ENCODE measurements around the gene SREBF2. TPM values are rescaled to one million over a fixed set of nuclear protein-coding genes. Genes with fewer than 3 reads are reported as not detected.

Gene SREBF2
- total and polyA plus RNA-seq, 10 of the 15 experiments (the other 5 are each of a cell fraction or from before 2014, with no cell fraction given): 2.4 to 177 (median 78.8) TPM

DNA sequence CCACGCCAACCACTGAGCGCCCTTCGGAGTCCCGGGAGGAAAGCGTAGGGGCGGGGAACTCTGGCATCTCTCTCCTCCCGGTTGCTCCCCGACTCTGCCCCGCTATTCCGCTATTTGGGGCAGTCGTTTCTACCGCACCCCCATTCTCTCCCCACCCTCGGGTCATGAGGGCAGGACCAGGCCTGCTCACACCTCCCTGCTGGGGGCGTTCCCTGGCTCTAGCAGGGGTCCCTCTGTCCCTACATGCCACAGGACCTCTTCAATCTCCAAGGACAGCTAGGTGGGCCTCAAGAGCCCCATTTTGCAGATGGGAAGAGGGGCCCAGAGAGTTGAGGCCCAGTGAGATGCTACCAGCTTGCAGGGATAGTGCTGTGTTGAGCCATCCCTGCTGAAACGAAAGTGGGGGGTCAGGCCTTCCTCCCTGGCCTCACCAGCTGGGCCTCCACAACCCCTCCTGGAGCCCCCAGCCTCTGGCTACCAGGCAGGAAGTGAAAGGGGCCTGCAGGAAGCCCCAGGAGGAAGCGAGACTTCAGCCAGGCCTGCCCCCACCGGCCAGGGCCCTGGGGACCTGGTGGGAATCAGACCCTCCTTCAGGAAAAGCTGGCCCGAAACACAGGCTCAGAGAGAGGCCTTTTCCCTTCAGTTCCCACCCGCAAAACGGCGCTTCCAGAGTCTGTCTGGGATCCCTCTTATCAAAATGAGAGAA is 87.5 kb downstream of the SREBF2 start (continued):
- TF ChIP-seq, protein P1, sequence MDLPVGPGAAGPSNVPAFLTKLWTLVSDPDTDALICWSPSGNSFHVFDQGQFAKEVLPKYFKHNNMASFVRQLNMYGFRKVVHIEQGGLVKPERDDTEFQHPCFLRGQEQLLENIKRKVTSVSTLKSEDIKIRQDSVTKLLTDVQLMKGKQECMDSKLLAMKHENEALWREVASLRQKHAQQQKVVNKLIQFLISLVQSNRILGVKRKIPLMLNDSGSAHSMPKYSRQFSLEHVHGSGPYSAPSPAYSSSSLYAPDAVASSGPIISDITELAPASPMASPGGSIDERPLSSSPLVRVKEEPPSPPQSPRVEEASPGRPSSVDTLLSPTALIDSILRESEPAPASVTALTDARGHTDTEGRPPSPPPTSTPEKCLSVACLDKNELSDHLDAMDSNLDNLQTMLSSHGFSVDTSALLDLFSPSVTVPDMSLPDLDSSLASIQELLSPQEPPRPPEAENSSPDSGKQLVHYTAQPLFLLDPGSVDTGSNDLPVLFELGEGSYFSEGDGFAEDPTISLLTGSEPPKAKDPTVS (IDR thresholded peaks at IDR 0.05; ENCODE audit: low read depth, low read length): no peak
- TF ChIP-seq SREBF2 (IDR thresholded peaks at IDR 0.05; ENCODE audit: low read length) (no peak), FOXM1 (IDR thresholded peaks at IDR 0.05; ENCODE audit: low read depth, low read length) (no peak), POU2F2 (IDR thresholded peaks at IDR 0.05; ENCODE audit: borderline replicate concordance, low read depth, low read length) (peak; percentile 7; the same call in 1 of the 3 replicates), RELA (IDR thresholded peaks at IDR 0.05; ENCODE audit: borderline replicate concordance, partially characterized antibody) (peak; percentile 50), POLR2A (IDR thresholded peaks at IDR 0.05; ENCODE audit: low read depth, low read length) (peak; percentile 73), ZZZ3 (IDR thresholded peaks at IDR 0.05; ENCODE audit: control insufficient read depth, insufficient read length, low read depth) (no peak), SUPT20H (IDR thresholded peaks at IDR 0.05; ENCODE audit: borderline replicate concordance, control insufficient read depth, low read depth, low read length) (no peak), ZSCAN29 (IDR thresholded peaks at IDR 0.05) (0 out of 2 replicates have a peak, but pooled peaks have one; percentile 47), SMARCA5 (IDR thresholded peaks at IDR 0.05) (peak; percentile 90), SPI1 (IDR thresholded peaks at IDR 0.05; ENCODE audit: borderline replicate concordance, insufficient read depth, low read depth, low read length) (peak; percentile 94), GATAD2B (conservative IDR thresholded peaks at IDR 0.05; ENCODE audit: low read depth) (peak; percentile 95), ZNF217 (IDR thresholded peaks at IDR 0.05) (peak; percentile 35; the same call in 1 of the 2 replicates), ETV6 (conservative IDR thresholded peaks at IDR 0.05 in 1 of 2, IDR thresholded peaks at IDR 0.05 in 1 of 2; ENCODE audit: borderline replicate concordance in 1 of 2, low read depth in 1 of 2) (peak in 1 of 2 experiments; percentile 99; a peak in 2 of 4 replicates), TARDBP (IDR thresholded peaks at IDR 0.05; ENCODE audit: borderline replicate concordance) (peak; percentile 11; the same call in 1 of the 2 replicates), MXI1 (IDR thresholded peaks at IDR 0.05; ENCODE audit: low read depth, low read length) (0 out of 2 replicates have a peak, but pooled peaks have one; percentile 27), JUND (IDR thresholded peaks at IDR 0.05; ENCODE audit: low read depth, low read length) (no peak), IKZF2 (IDR thresholded peaks at IDR 0.05) (peak; percentile 85 to 87), PAX5 (IDR thresholded peaks at IDR 0.05; ENCODE audit: borderline replicate concordance, low read depth, low read length) (peak; percentile 49; the same call in 1 of the 2 replicates), ATF7 (IDR thresholded peaks at IDR 0.05; ENCODE audit: low read depth) (no peak), LARP7 (IDR thresholded peaks at IDR 0.05) (peak; percentile 85), TCF12 (IDR thresholded peaks at IDR 0.05; ENCODE audit: low read depth, low read length) (peak; percentile 73; the same call in 1 of the 2 replicates), NFYA (IDR thresholded peaks at IDR 0.05; ENCODE audit: borderline replicate concordance, low read depth, low read length) (no peak), MYB (IDR thresholded peaks at IDR 0.05; ENCODE audit: borderline replicate concordance, low read depth, low read length) (no peak), IRF5 (IDR thresholded peaks at IDR 0.05; ENCODE audit: borderline replicate concordance) (no peak), MTA2 (IDR thresholded peaks at IDR 0.05; ENCODE audit: low read depth) (peak; percentile 52; the same call in 1 of the 2 replicates)
- TF ChIP-seq, protein P2, sequence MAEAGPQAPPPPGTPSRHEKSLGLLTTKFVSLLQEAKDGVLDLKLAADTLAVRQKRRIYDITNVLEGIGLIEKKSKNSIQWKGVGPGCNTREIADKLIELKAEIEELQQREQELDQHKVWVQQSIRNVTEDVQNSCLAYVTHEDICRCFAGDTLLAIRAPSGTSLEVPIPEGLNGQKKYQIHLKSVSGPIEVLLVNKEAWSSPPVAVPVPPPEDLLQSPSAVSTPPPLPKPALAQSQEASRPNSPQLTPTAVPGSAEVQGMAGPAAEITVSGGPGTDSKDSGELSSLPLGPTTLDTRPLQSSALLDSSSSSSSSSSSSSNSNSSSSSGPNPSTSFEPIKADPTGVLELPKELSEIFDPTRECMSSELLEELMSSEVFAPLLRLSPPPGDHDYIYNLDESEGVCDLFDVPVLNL (IDR thresholded peaks at IDR 0.05; ENCODE audit: low read depth, low read length): no peak
